Hepatocyte (in vitro differentiated cells): Measurements from ENCODE around the gene CCNG1.

Source experiments
- CTCF ChIP-seq: fragments of 200-600 bp; sonication (generic); IDR thresholded peaks from 2 replicates; pipeline ENCODE4 v1.5.1; 2016; ENCODE audit warnings: antibody characterized with exemption, mild to moderate bottlenecking; ENCODE audit not compliant: poor library complexity
- EZH2 ChIP-seq: fragments of 200-600 bp; sonication (generic); IDR thresholded peaks from 2 replicates; pipeline ENCODE4 v1.6.1; 2016; ENCODE audit warnings: antibody characterized with exemption, mild to moderate bottlenecking, borderline replicate concordance
- EZH2phosphoT487 ChIP-seq: fragments of 200-600 bp; sonication (generic); IDR thresholded peaks from one replicate; pipeline ENCODE4 v1.6.1; 2018; ENCODE audit warnings: antibody characterized with exemption, mild to moderate bottlenecking, low read depth, moderate library complexity; ENCODE audit not compliant: unreplicated experiment, severe bottlenecking

GRCh38 chr5:163409384-163409783, 28.0 kb upstream of the CCNG1 start:
- TF ChIP-seq CTCF (no peak), EZH2 (no peak), EZH2phosphoT487 (no peak)
